ENCODE data around the gene ETFA.

DNA sequence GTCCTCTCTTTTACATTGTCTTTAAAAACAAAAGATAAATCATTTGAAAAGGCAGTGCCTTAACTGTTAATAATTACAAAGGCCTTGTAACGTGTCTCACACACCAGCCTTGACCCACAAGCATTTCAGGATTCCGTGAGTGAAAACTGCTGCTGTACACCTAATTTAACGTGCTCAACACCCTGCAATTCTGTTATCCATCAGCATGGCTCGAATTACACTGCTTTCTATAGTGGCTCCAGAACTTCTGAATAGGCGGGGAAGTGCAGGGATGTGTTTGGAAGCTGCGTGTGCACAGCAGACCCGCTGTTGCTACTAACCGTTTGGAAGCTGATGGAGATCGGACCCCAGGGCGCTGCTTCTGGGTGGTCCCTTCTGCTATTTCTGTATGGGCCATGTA lies 9.9 kb upstream of the ETFA start:
- TF ChIP-seq, protein P1, sequence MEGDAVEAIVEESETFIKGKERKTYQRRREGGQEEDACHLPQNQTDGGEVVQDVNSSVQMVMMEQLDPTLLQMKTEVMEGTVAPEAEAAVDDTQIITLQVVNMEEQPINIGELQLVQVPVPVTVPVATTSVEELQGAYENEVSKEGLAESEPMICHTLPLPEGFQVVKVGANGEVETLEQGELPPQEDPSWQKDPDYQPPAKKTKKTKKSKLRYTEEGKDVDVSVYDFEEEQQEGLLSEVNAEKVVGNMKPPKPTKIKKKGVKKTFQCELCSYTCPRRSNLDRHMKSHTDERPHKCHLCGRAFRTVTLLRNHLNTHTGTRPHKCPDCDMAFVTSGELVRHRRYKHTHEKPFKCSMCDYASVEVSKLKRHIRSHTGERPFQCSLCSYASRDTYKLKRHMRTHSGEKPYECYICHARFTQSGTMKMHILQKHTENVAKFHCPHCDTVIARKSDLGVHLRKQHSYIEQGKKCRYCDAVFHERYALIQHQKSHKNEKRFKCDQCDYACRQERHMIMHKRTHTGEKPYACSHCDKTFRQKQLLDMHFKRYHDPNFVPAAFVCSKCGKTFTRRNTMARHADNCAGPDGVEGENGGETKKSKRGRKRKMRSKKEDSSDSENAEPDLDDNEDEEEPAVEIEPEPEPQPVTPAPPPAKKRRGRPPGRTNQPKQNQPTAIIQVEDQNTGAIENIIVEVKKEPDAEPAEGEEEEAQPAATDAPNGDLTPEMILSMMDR (IDR thresholded peaks at IDR 0.05) = no peak
- TF ChIP-seq POLR2A (IDR thresholded peaks at IDR 0.05) = no peak
